ENCODE data around the gene NKD2. TPM values are rescaled to one million over a fixed set of nuclear protein-coding genes. Genes with fewer than 3 reads are reported as not detected.

The NKD2 gene
- total and polyA plus RNA-seq, 7 donors = 0.08 to 0.96 (median 0.63) TPM; not detected in 1

Other genes with a start within 250 kb of the NKD2 start
- gene ZDHHC11B, start 224.1 kb upstream of the NKD2 start, total RNA-seq = 1 to 10 TPM in 3 of 4 donors, under 1 TPM in 1; 0.99 to 7.4 (median 2.8) TPM
- 1 to 10 TPM in 1 of 3 donors, under 1 TPM in 2; 0.38 to 1.3 (median 0.55) TPM for gene ZDHHC11B, start 224.1 kb upstream of the NKD2 start, polyA plus RNA-seq
- 1 to 10 TPM; 1.6 to 9.4 (median 2.8) TPM for gene ZDHHC11, start 157.8 kb upstream of the NKD2 start, total RNA-seq
- 1 to 10 TPM in 1 of 3 donors, under 1 TPM in 2; 0.44 to 6.7 (median 0.51) TPM for gene ZDHHC11, start 157.8 kb upstream of the NKD2 start, polyA plus RNA-seq
- gene BRD9, start 116.0 kb upstream of the NKD2 start, total RNA-seq = 10 to 100 TPM; 21.3 to 28.0 (median 22.3) TPM
- 10 to 100 TPM; 18.7 to 26.6 (median 24.8) TPM for gene BRD9, start 116.0 kb upstream of the NKD2 start, polyA plus RNA-seq
- under 1 TPM; 0.39 to 0.89 (median 0.76) TPM for gene TRIP13, start 115.9 kb upstream of the NKD2 start, total RNA-seq
- gene TRIP13, start 115.9 kb upstream of the NKD2 start, polyA plus RNA-seq = 1 to 10 TPM in 1 of 3 donors, under 1 TPM in 2; 0.44 to 2.9 (median 0.83) TPM
- 10 to 100 TPM in 3 of 4 donors, 1 to 10 TPM in 1; 4.5 to 22.0 (median 15.1) TPM for gene SLC12A7, start 103.3 kb downstream of the NKD2 start, total RNA-seq
- gene SLC12A7, start 103.3 kb downstream of the NKD2 start, polyA plus RNA-seq = 1 to 10 TPM; 2.3 to 3.8 (median 2.3) TPM
- not detected for gene SLC6A19, start 192.8 kb downstream of the NKD2 start, total RNA-seq
- under 1 TPM in 2 of 3 donors, not detected in 1; 0.03 to 0.08 TPM for gene SLC6A19, start 192.8 kb downstream of the NKD2 start, polyA plus RNA-seq
- gene SLC6A18, start 216.6 kb downstream of the NKD2 start, total RNA-seq = not detected
- gene SLC6A18, start 216.6 kb downstream of the NKD2 start, polyA plus RNA-seq = not detected